HUES48 (cell line): Measurements from ENCODE around the gene KDM4C.

Experiments
- H3K27ac ChIP-seq: one replicate; pipeline ENCODE4 v1.7.0; 2013; ENCODE audit warnings: low read depth, low read length, inconsistent platforms
- H3K27me3 ChIP-seq: 2 replicates; pipeline ENCODE4 v1.6.1; 2013; ENCODE audit warnings: mild to moderate bottlenecking, low read length; ENCODE audit not compliant: control insufficient read depth, insufficient read depth
- H3K36me3 ChIP-seq: 2 replicates; pipeline ENCODE4 v1.6.1; 2013; ENCODE audit warnings: low read length; ENCODE audit not compliant: control insufficient read depth, insufficient read depth
- H3K4me1 ChIP-seq: 2 replicates; pipeline ENCODE4 v1.6.1; 2013; ENCODE audit warnings: mild to moderate bottlenecking, low read length; ENCODE audit not compliant: control insufficient read depth, insufficient read depth
- H3K4me3 ChIP-seq: 2 replicates; pipeline ENCODE4 v1.5.1; 2013; ENCODE audit warnings: mild to moderate bottlenecking, low read depth, low read length
- H3K9ac ChIP-seq: 2 replicates; pipeline ENCODE4 v1.6.1; 2013; ENCODE audit warnings: mild to moderate bottlenecking, low read depth, low read length, moderate library complexity
- H3K9me3 ChIP-seq: 2 replicates; pipeline ENCODE4 v1.6.1; 2013; ENCODE audit warnings: low read length; ENCODE audit not compliant: control insufficient read depth, insufficient read depth

KDM4C gene

GRCh38 chr9:6829536-6829935 lies 71.8 kb downstream of the KDM4C start:
- Histone ChIP-seq H3K9ac (no peak overlapping the region), H3K27ac (no peak overlapping the region), H3K4me1 (0 out of 2 replicates have a peak, but pooled peaks cover 5% of the 10 kb centered on the region), H3K4me3 (no peak overlapping the region), H3K27me3 (no peaks in the 10 kb centered on the region), H3K36me3 (peaks cover 9% of the 10 kb centered on the region; the same call in 1 of the 2 replicates), H3K9me3 (no peaks in the 10 kb centered on the region)

- no peak overlapping the region for H3K27ac ChIP-seq
Observed at GRCh38 chr9:6833518-6834192, 75.9 kb downstream of the KDM4C start.

DNA sequence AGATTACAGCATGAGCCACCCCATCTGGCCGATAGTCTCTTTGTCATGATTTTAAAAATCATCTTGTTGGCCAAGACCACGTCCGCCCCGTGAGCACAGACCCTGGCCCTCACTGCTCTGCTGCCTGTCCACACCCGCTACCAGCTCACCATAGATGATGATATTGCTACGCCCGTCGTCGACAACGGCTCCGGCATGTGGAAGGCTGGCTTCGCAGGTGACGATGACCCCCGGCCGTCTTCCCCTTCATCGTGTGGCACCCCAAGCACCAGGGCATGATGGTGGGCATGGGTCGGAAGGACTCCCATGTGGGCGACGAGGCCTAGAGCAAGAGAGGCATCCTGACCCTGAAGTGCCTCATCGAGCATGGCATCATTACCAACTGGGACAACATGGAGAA lies 76.5 kb downstream of the KDM4C start:
- no peak overlapping the region for H3K27ac ChIP-seq

More at GRCh38 chr9:6833518-6834192, 75.9 kb downstream of the KDM4C start:
- Histone ChIP-seq H3K4me3 (no peak overlapping the region), H3K36me3 (peaks cover 14% of the 10 kb centered on the region), H3K9me3 (no peaks in the 10 kb centered on the region), H3K27me3 (no peaks in the 10 kb centered on the region), H3K9ac (no peak overlapping the region), H3K4me1 (no peaks in the 10 kb centered on the region)

DNA sequence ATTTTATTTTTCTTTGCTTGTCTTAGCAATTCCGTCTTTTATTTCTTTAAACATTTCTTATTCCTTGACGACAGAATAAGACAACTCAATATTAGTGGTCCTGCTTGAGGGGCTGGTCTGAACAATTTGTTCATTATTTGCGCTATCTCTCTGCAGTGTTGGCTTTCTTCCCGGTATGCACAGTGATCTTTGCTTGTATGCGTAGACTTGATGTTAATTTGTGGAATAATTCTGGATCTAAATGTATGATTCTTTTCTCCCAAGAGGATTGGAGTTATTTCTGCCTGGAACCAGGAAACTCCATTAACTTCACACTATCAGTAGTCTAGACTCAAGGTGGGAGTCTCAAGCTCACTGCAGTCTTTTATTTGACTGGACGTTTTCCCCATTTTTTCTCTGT lies 80.4 kb downstream of the KDM4C start:
- Histone ChIP-seq H3K4me3 (no peak overlapping the region), H3K4me1 (no peaks in the 10 kb centered on the region), H3K27ac (no peak overlapping the region), H3K9me3 (no peaks in the 10 kb centered on the region), H3K9ac (no peak overlapping the region), H3K27me3 (no peaks in the 10 kb centered on the region), H3K36me3 (peaks cover 11% of the 10 kb centered on the region)

More for the DNA sequence above, 76.5 kb downstream of the KDM4C start:
- peaks cover 11% of the 10 kb centered on the region for H3K36me3 ChIP-seq
- no peaks in the 10 kb centered on the region for H3K27me3 ChIP-seq
- H3K4me1 ChIP-seq, result no peaks in the 10 kb centered on the region
- H3K9ac ChIP-seq, result no peak overlapping the region
- no peak overlapping the region for H3K4me3 ChIP-seq
- no peaks in the 10 kb centered on the region for H3K9me3 ChIP-seq

DNA sequence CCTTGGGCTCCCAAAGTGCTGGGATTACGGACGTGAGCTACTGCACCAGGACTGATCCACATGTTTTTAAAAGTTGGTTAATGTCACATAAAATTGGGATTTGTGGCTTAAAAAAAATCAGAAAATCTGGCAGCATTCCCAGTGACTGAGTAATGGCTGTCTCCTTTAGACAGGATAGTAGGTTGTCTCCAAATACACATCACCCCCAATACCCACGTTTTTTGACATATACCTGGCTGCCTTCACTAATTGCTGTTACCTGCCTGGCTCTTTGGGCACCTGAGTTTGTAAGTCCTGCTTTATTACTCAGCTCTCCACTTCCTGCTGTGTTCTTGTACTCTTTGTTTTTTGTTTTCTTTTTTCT lies 84.8 kb downstream of the KDM4C start:
- Histone ChIP-seq H3K4me3 (no peak overlapping the region), H3K36me3 (no peaks in the 10 kb centered on the region), H3K9me3 (no peaks in the 10 kb centered on the region), H3K27ac (no peak overlapping the region), H3K27me3 (no peaks in the 10 kb centered on the region), H3K4me1 (peaks cover 3% of the 10 kb centered on the region; the same call in 1 of the 2 replicates), H3K9ac (no peak overlapping the region)

- no peak overlapping the region for H3K27ac ChIP-seq
- no peaks in the 10 kb centered on the region for H3K27me3 ChIP-seq
- H3K9me3 ChIP-seq, result no peaks in the 10 kb centered on the region
- peaks cover 3% of the 10 kb centered on the region; the same call in 1 of the 2 replicates for H3K4me1 ChIP-seq
- no peaks in the 10 kb centered on the region for H3K36me3 ChIP-seq
- no peak overlapping the region for H3K4me3 ChIP-seq
- no peak overlapping the region for H3K9ac ChIP-seq
Observed at GRCh38 chr9:6843742-6844141, 86.0 kb downstream of the KDM4C start.

DNA sequence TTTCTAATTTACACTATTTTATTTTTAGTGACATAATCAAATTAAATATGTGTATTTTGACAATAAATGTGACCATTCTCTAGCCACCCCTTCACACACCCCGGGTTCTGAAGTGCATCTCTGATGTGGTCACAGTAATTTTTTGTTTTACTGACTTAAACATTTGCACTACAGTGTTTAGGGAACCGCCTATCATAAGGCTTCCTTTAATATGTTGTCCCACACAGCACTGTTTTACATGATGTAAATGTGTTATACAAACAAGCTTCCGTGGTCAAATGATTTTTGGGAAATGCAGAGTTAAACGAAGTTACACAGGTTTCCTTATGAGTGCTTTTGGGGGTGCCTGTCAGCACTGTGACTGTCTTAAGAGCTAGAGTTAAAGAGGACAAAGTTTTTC lies 86.5 kb downstream of the KDM4C start:
- Histone ChIP-seq H3K27me3 (no peaks in the 10 kb centered on the region), H3K4me3 (no peak overlapping the region), H3K36me3 (no peaks in the 10 kb centered on the region), H3K9ac (no peak overlapping the region), H3K9me3 (no peaks in the 10 kb centered on the region), H3K27ac (no peak overlapping the region), H3K4me1 (peaks cover 3% of the 10 kb centered on the region; the same call in 1 of the 2 replicates)

DNA sequence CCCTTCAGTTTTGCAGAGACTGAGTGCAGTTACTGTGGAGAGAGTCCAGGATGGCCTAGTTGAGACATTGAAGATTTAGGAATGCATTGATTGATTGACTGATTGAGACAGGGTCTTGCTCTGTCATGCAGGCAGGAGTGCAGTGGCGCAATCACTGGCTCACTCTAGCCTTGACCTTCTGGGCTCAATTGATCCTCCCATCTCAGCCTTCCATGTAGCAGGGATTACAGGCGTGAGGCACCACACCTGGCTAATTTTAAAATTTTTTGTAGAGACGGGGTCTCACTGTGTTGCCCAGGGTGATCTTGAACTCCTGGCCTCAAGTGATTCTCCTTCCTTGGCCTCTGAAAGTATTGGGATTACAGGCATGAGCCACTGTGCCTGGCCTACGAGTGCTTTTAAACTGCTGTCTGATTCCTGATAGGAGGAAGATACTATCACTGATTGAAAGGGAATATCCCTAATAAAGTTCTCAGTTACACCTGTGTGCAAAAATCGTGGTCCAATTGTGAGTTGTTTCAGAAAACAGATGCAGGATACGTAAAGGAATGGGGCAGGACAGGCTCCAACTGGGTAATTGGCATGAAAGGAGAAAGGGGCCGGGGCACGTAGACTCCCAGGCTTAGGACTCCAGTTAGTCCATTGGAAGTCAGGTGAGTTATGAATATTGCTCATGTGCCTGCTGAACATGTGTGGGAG lies 87.5 kb downstream of the KDM4C start:
- H3K36me3 ChIP-seq, result 0 out of 2 replicates have a peak, but pooled peaks cover 6% of the 10 kb centered on the region
- no peaks in the 10 kb centered on the region for H3K27me3 ChIP-seq
- no peaks in the 10 kb centered on the region for H3K9me3 ChIP-seq
- no peak overlapping the region for H3K4me3 ChIP-seq
- no peak overlapping the region for H3K9ac ChIP-seq
- peaks cover 3% of the 10 kb centered on the region; the same call in 1 of the 2 replicates for H3K4me1 ChIP-seq
- H3K27ac ChIP-seq, result no peak overlapping the region

GRCh38 chr9:6845880-6846279 lies 88.1 kb downstream of the KDM4C start:
- Histone ChIP-seq H3K4me1 (peaks cover 3% of the 10 kb centered on the region; the same call in 1 of the 2 replicates), H3K9ac (no peak overlapping the region), H3K36me3 (0 out of 2 replicates have a peak, but pooled peaks cover 6% of the 10 kb centered on the region), H3K27ac (no peak overlapping the region), H3K27me3 (no peaks in the 10 kb centered on the region), H3K4me3 (no peak overlapping the region), H3K9me3 (no peaks in the 10 kb centered on the region)

- H3K9ac ChIP-seq, result no peak overlapping the region
- H3K36me3 ChIP-seq, result 0 out of 2 replicates have a peak, but pooled peaks cover 6% of the 10 kb centered on the region
- H3K4me1 ChIP-seq, result no peaks in the 10 kb centered on the region
- H3K9me3 ChIP-seq, result no peaks in the 10 kb centered on the region
- H3K27me3 ChIP-seq, result no peaks in the 10 kb centered on the region
- H3K4me3 ChIP-seq, result no peak overlapping the region
- no peak overlapping the region for H3K27ac ChIP-seq
Observed at GRCh38 chr9:6852243-6852963, 94.6 kb downstream of the KDM4C start.

- Histone ChIP-seq H3K36me3 (no peaks in the 10 kb centered on the region), H3K27me3 (no peaks in the 10 kb centered on the region), H3K9me3 (no peaks in the 10 kb centered on the region), H3K27ac (no peak overlapping the region), H3K4me1 (no peaks in the 10 kb centered on the region), H3K4me3 (no peak overlapping the region), H3K9ac (no peak overlapping the region)
Observed at GRCh38 chr9:6855860-6856259, 98.1 kb downstream of the KDM4C start.
